K562 (cell line): Measurements from ENCODE around the gene PTPN18. TPM values are rescaled to one million over a fixed set of nuclear protein-coding genes. Genes with fewer than 3 reads are reported as not detected.

ENCODE experiments used
- EP400 ChIP-seq: fragments of 450-650 bp; IDR thresholded peaks from 2 replicates; pipeline ENCODE4 v1.6.1; 2017; ENCODE audit warnings: antibody characterized with exemption, mild to moderate bottlenecking, moderate library complexity
- HMBOX1 ChIP-seq: sonication (generic); IDR thresholded peaks from 2 replicates; pipeline ENCODE4 v1.6.1; 2016
- HNRNPL ChIP-seq: fragments of 200-400 bp; formaldehyde crosslinking; IDR thresholded peaks from 2 replicates; pipeline ENCODE4 v1.6.1; 2017; ENCODE audit warnings: low read depth, mild to moderate bottlenecking, low read length
- MED1 ChIP-seq: sonication (generic); formaldehyde crosslinking; IDR thresholded peaks from 2 replicates; pipeline ENCODE4 v1.8.1; 2023; ENCODE audit warnings: missing genetic modification reagents, borderline replicate concordance
- MTA3 ChIP-seq: fragments of 450-650 bp; formaldehyde crosslinking; IDR thresholded peaks from 2 replicates; pipeline ENCODE4 v1.6.1; 2017; ENCODE audit warnings: mild to moderate bottlenecking, borderline replicate concordance
- NR2C2 ChIP-seq, 2 experiments: fragments of 200-800 bp in 1 of 2; sonication (Bioruptor generic) in 1 of 2; sonication (generic) in 1 of 2; formaldehyde crosslinking in 1 of 2; IDR thresholded peaks; 2 replicates each; pipeline versions ENCODE4 v1.6.1 to v1.8.0; 2016 to 2022; ENCODE audit warnings: mild to moderate bottlenecking in 1 of 2, missing compliant biosample characterization in 1 of 2, missing genetic modification characterization in 1 of 2, missing genetic modification reagents in 1 of 2
- PHB ChIP-seq: fragments of 250-450 bp; sonication (Bioruptor Pico); IDR thresholded peaks from 2 replicates; pipeline ENCODE4 v1.5.0; 2021
- RBM15 ChIP-seq: fragments of 200-400 bp; formaldehyde crosslinking; IDR thresholded peaks from 2 replicates; pipeline ENCODE4 v1.6.1; 2018; ENCODE audit warnings: mild to moderate bottlenecking, low read length, moderate library complexity; ENCODE audit not compliant: insufficient read depth
- RHOXF2B ChIP-seq: fragments of 250-450 bp; sonication (Bioruptor Pico); conservative IDR thresholded peaks from 2 replicates; pipeline ENCODE4 v1.5.1; 2021
- RNF2 ChIP-seq: sonication (generic); IDR thresholded peaks from 2 replicates; pipeline ENCODE4 v1.6.1; 2016
- RNF219 ChIP-seq: fragments of 250-450 bp; sonication (Bioruptor Pico); IDR thresholded peaks from 2 replicates; pipeline ENCODE4 v1.5.0; 2022; ENCODE audit warnings: mild to moderate bottlenecking
- SRF ChIP-seq, 2 experiments: fragments of 250-450, 450-650 bp in 1 of 2; sonication (Bioruptor Pico) in 1 of 2; sonication (generic) in 1 of 2; formaldehyde crosslinking; IDR thresholded peaks; 2 replicates each; pipeline versions ENCODE4 v1.5.0 to v1.5.1; 2020 to 2022; ENCODE audit warnings: mild to moderate bottlenecking in 1 of 2, missing genetic modification reagents in 1 of 2
- SRSF9 ChIP-seq: fragments of 200-400 bp; formaldehyde crosslinking; IDR thresholded peaks from 2 replicates; pipeline ENCODE4 v1.6.1; 2017; ENCODE audit warnings: low read depth, low read length, borderline replicate concordance
- ZNF668 ChIP-seq: fragments of 250-450 bp; sonication (Bioruptor Pico); IDR thresholded peaks from 2 replicates; pipeline ENCODE4 v1.8.0; 2022; ENCODE audit warnings: mild to moderate bottlenecking, inconsistent platforms
- ZNF695 ChIP-seq: fragments of 450-650 bp; formaldehyde crosslinking; IDR thresholded peaks from 2 replicates; pipeline ENCODE4 v1.4.0; 2020; ENCODE audit warnings: mild to moderate bottlenecking, moderate library complexity
- ZSCAN29 ChIP-seq: fragments of 450-650 bp; IDR thresholded peaks from 2 replicates; pipeline ENCODE4 v1.6.1; 2017
- polyA plus RNA-seq, 8 experiments: library from polyadenylated mRNA; depleted of rRNA in 4 of 8; stranded (reverse) in 5 of 8; unstranded in 3 of 8; fragments of >200 nt; fragmentation: Nextera tagmentation in 2 of 8; fragmentation: Illumina TruSeq in 1 of 8; extraction: Ambion mirVana in 2 of 8; extraction: Trizol in 1 of 8; gene quantifications; 2 replicates each; pipeline versions ENCODE4 v1.2.1 to v1.2.3, GENCODE V29; 2011 to 2014; ENCODE audit warnings: inconsistent platforms in 1 of 8, missing spikeins in 1 of 8
- total RNA-seq, 7 experiments: library from RNA; depleted of rRNA in 6 of 7; stranded (reverse); fragments of >200 nt in 6 of 7; fragmentation: Illumina TruSeq in 2 of 7; extraction: Trizol in 2 of 7; gene quantifications; 2 replicates each; pipeline versions ENCODE4 v1.2.1 to v1.2.3, GENCODE V29; 2011 to 2021; ENCODE audit warnings: low replicate concordance in 1 of 7
- TF ChIP-seq, protein P1 (sequence below): sonication (generic); formaldehyde crosslinking; IDR thresholded peaks from 2 replicates; pipeline ENCODE4 v1.8.1; 2023; ENCODE audit warnings: mild to moderate bottlenecking, missing genetic modification reagents, moderate library complexity
- TF ChIP-seq, protein P2 (sequence below): fragments of 450-650 bp; IDR thresholded peaks from 2 replicates; pipeline ENCODE4 v1.6.1; 2018; ENCODE audit warnings: mild to moderate bottlenecking, low read depth; ENCODE audit not compliant: partially characterized antibody
- TF ChIP-seq, protein P3 (sequence below): fragments of 450-650 bp; conservative IDR thresholded peaks from 2 replicates; pipeline ENCODE4 v1.6.1; 2016; ENCODE audit warnings: missing genetic modification characterization, low read depth, mild to moderate bottlenecking, control low read depth, missing compliant biosample characterization

Gene PTPN18
- total and polyA plus RNA-seq, 9 of the 15 experiments (the other 6 are each of a cell fraction or from before 2014, with no cell fraction given), result 11.6 to 90.7 (median 49.6) TPM

DNA sequence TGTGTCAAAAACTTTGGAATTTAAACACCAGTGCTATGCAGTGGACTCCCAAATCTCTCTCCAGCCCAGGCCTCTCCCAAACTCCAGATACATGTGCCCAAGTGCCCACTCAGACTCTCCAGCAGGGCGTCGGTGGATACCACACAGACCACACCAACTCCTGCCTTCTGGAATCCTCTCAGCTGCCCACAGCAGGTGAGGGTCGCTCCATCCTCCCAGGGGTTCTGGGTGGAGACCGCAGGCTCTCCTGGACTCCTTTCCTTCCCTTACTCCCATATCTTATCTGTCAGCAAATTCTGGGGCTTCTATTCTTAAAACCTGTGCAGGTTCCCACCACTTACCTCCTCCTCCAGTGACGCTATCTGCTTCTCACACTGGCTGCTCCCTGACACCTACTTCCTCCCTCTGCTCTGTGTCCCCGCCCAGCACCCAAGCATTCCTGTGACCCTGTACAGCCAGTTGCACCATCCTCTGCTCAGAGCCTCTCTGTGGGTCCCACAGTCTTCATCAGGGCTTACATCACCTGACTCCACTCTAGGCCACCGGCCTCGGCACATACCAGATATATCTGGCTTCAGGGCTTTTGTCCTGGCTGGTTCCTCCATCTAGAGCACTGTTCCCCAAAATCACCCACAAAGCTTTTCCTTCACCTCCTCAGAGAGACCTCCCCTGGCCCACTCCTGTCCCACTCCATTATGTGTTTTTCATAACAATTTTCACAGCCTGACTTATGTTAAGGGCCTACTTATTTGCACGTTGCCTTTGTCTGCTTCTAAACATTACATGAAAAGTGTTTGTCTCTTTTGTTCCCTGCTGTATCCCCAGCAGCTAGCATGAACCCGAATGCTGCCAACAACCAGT is 15.7 kb upstream of the PTPN18 start (continued):
- TF ChIP-seq, protein P1, sequence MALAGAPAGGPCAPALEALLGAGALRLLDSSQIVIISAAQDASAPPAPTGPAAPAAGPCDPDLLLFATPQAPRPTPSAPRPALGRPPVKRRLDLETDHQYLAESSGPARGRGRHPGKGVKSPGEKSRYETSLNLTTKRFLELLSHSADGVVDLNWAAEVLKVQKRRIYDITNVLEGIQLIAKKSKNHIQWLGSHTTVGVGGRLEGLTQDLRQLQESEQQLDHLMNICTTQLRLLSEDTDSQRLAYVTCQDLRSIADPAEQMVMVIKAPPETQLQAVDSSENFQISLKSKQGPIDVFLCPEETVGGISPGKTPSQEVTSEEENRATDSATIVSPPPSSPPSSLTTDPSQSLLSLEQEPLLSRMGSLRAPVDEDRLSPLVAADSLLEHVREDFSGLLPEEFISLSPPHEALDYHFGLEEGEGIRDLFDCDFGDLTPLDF (CRISPR knock-in tag), result no peak
- no peak for TF ChIP-seq HMBOX1
- no peak for TF ChIP-seq RHOXF2B (CRISPR knock-in tag)
- TF ChIP-seq MED1 (CRISPR knock-in tag), result no peak
- no peak for TF ChIP-seq ZNF668 (CRISPR knock-in tag)
- TF ChIP-seq, protein P2, sequence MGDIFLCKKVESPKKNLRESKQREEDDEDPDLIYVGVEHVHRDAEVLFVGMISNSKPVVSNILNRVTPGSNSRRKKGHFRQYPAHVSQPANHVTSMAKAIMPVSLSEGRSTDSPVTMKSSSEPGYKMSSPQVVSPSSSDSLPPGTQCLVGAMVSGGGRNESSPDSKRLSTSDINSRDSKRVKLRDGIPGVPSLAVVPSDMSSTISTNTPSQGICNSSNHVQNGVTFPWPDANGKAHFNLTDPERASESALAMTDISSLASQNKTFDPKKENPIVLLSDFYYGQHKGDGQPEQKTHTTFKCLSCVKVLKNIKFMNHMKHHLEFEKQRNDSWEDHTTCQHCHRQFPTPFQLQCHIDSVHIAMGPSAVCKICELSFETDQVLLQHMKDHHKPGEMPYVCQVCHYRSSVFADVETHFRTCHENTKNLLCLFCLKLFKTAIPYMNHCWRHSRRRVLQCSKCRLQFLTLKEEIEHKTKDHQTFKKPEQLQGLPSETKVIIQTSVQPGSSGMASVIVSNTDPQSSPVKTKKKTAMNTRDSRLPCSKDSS, result no peak
- TF ChIP-seq SRF (CRISPR knock-in tag; IDR thresholded peaks at IDR 0.05), result no peak
- TF ChIP-seq HNRNPL, result no peak
- no peak for TF ChIP-seq ZSCAN29
- TF ChIP-seq RNF2, result no peak
- TF ChIP-seq, protein P3, sequence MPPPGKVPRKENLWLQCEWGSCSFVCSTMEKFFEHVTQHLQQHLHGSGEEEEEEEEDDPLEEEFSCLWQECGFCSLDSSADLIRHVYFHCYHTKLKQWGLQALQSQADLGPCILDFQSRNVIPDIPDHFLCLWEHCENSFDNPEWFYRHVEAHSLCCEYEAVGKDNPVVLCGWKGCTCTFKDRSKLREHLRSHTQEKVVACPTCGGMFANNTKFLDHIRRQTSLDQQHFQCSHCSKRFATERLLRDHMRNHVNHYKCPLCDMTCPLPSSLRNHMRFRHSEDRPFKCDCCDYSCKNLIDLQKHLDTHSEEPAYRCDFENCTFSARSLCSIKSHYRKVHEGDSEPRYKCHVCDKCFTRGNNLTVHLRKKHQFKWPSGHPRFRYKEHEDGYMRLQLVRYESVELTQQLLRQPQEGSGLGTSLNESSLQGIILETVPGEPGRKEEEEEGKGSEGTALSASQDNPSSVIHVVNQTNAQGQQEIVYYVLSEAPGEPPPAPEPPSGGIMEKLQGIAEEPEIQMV, result no peak
- TF ChIP-seq SRSF9, result no peak
- no peak for TF ChIP-seq ZNF695 (CRISPR knock-in tag)
- no peak for TF ChIP-seq NR2C2 (CRISPR knock-in tag; IDR thresholded peaks at IDR 0.05)
- peak; percentile 36; the same call in 1 of the 2 replicates for TF ChIP-seq NR2C2 (tag; IDR thresholded peaks at IDR 0.05)
- no peak for TF ChIP-seq PHB (CRISPR knock-in tag)
- peak; percentile 36; the same call in 1 of the 2 replicates for TF ChIP-seq MTA3
- TF ChIP-seq EP400, result peak; percentile 56
- TF ChIP-seq RBM15, result no peak
- no peak for TF ChIP-seq RNF219 (CRISPR knock-in tag)
